ENCODE measurements around the gene BMX. TPM values are rescaled to one million over a fixed set of nuclear protein-coding genes. Genes with fewer than 3 reads are reported as not detected.

Gene BMX
- total and polyA plus RNA-seq, 2 donors, result 0.57 to 1.3 TPM

DNA sequence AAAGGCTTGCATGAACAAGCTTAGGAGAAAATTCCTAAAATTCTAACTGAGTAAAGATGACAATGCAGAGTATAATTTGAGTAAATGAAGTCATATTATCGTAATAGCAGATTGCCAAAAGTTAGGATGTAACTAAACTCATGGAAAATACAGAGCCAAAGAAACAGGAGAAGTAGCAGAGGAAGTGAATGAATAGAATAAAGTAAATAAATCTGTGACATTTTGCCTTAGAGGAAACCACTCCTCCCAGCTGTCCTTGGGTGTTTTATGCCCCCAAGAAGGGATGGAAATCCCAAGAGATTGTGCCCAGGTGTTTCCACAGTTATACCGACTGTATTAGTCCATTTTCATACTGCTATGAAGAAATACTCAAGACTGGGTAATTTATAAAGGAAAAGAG is 1.9 kb upstream of the BMX start:
- Histone ChIP-seq H3K9me3 (ENCODE audit: control insufficient read depth in 2 of 2, insufficient read depth in 1 of 2, low read length in 1 of 2) (no peaks in the 10 kb centered on the region), H3K27ac (ENCODE audit: low read depth in 1 of 2, low read length in 1 of 2) (no peak overlapping the region), H3K36me3 (ENCODE audit: control insufficient read depth in 2 of 2, insufficient read depth in 2 of 2, low read length in 1 of 2) (no peaks in the 10 kb centered on the region), H3K4me1 (ENCODE audit: control insufficient read depth in 2 of 2, insufficient read depth in 2 of 2, low read length in 2 of 2) (peaks cover 0 to under 1% of the 10 kb centered on the region in 2 donors), H3K27me3 (ENCODE audit: control insufficient read depth in 2 of 2, insufficient read depth in 1 of 2, low read length in 1 of 2) (peaks cover 0 to 18% of the 10 kb centered on the region in 2 donors), H3K4me3 (ENCODE audit: low read length in 2 of 2) (no peak overlapping the region)
- WGBS, result 64% methylated on average over 2 of the region's 2 CpGs
- no peak for DNase-seq (ENCODE audit: low read depth in 6 of 9, low spot score in 9 of 9)

DNA sequence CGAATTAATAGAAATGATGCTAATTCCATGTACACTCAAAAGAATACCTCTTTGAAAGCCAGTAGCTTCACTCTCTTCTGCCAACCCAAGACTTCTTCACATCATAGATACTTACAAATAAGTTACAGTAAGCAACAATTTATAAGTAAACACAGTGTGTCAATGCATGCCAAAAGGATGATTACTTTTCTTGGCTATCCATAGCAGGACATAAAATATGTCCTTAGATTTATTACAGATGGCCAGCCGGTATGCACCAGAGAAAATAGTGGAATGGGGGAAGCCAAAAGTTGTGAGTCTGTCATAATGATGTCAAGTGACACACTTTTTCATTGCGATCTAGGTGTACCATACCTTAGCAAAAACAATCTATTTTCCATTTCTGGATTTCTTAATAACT is 631 bp upstream of the BMX start:
- Histone ChIP-seq H3K27ac (ENCODE audit: low read depth in 1 of 2, low read length in 1 of 2) (no peak overlapping the region), H3K36me3 (ENCODE audit: control insufficient read depth in 2 of 2, insufficient read depth in 2 of 2, low read length in 1 of 2) (no peaks in the 10 kb centered on the region), H3K27me3 (ENCODE audit: control insufficient read depth in 2 of 2, insufficient read depth in 1 of 2, low read length in 1 of 2) (peaks cover 0 to 15% of the 10 kb centered on the region in 2 donors), H3K4me3 (ENCODE audit: low read length in 2 of 2) (no peak overlapping the region), H3K4me1 (ENCODE audit: control insufficient read depth in 2 of 2, insufficient read depth in 2 of 2, low read length in 2 of 2) (no peaks in the 10 kb centered on the region), H3K9me3 (ENCODE audit: control insufficient read depth in 2 of 2, insufficient read depth in 1 of 2, low read length in 1 of 2) (no peaks in the 10 kb centered on the region)
- no peak for DNase-seq (ENCODE audit: low read depth in 6 of 9, low spot score in 9 of 9)
- WGBS, result 97% methylated on average over 3 of the region's 3 CpGs

DNA sequence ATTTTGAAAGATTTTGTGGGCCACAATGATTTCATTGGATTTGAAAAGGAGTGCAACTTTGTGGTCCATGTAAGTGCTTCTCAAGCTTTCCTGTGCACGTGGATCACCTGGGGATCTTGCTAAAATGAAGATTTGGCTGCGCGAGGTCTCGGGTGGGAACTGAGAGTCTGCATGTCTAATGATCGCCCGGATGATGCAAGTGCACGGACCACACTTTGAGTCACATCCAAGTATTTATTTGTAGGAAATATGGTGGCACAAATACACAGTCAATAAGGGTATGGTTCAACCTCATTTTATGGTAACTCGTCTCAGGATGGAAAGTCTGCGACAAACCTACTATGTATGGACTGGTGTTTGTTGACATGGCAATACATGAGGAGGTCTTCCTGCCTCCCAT is 899 bp downstream of the BMX start:
- Histone ChIP-seq H3K9me3 (ENCODE audit: control insufficient read depth in 2 of 2, insufficient read depth in 1 of 2, low read length in 1 of 2) (no peaks in the 10 kb centered on the region), H3K4me1 (ENCODE audit: control insufficient read depth in 2 of 2, insufficient read depth in 2 of 2, low read length in 2 of 2) (no peaks in the 10 kb centered on the region), H3K27ac (ENCODE audit: low read depth in 1 of 2, low read length in 1 of 2) (no peak overlapping the region), H3K27me3 (ENCODE audit: control insufficient read depth in 2 of 2, insufficient read depth in 1 of 2, low read length in 1 of 2) (peaks cover 0 to 17% of the 10 kb centered on the region in 2 donors), H3K36me3 (ENCODE audit: control insufficient read depth in 2 of 2, insufficient read depth in 2 of 2, low read length in 1 of 2) (no peaks in the 10 kb centered on the region), H3K4me3 (ENCODE audit: low read length in 2 of 2) (no peak overlapping the region)
- DNase-seq (ENCODE audit: low read depth in 6 of 9, low spot score in 9 of 9), result no peak
- 97% methylated on average over 9 of the region's 9 CpGs for WGBS

DNA sequence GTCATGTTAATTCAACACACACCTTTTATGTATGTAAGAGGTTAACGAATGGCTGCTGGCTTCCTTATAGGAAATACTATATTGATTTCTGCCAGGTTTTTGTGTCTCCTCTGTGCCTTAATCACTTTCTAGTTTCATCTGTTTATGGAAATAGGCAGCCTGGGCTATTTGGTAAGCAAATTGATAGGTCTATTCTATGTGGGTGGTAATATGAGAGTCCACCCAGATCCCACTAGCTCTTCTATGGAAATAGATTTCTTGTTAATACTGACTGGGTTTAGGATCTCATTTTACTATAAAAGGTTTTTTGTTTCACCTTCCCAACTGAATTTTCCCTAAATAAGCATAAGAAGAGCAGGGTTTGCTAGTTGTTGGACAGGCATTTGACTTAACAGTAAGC is 4.1 kb downstream of the BMX start:
- H3K9me3 ChIP-seq (ENCODE audit: control insufficient read depth in 2 of 2, insufficient read depth in 1 of 2, low read length in 1 of 2), result no peaks in the 10 kb centered on the region
- no peak overlapping the region for H3K4me3 ChIP-seq (ENCODE audit: low read length in 2 of 2)
- WGBS, result 98% methylated on average over 1 of the region's 1 CpG
- H3K4me1 ChIP-seq (ENCODE audit: control insufficient read depth in 2 of 2, insufficient read depth in 2 of 2, low read length in 2 of 2), result no peaks in the 10 kb centered on the region
- no peak overlapping the region for H3K27ac ChIP-seq (ENCODE audit: low read depth in 1 of 2, low read length in 1 of 2)
- no peaks in the 10 kb centered on the region for H3K36me3 ChIP-seq (ENCODE audit: control insufficient read depth in 2 of 2, insufficient read depth in 2 of 2, low read length in 1 of 2)
- peaks cover 0 to 17% of the 10 kb centered on the region in 2 donors for H3K27me3 ChIP-seq (ENCODE audit: control insufficient read depth in 2 of 2, insufficient read depth in 1 of 2, low read length in 1 of 2)
- DNase-seq (ENCODE audit: low read depth in 6 of 9, low spot score in 9 of 9), result no peak

DNA sequence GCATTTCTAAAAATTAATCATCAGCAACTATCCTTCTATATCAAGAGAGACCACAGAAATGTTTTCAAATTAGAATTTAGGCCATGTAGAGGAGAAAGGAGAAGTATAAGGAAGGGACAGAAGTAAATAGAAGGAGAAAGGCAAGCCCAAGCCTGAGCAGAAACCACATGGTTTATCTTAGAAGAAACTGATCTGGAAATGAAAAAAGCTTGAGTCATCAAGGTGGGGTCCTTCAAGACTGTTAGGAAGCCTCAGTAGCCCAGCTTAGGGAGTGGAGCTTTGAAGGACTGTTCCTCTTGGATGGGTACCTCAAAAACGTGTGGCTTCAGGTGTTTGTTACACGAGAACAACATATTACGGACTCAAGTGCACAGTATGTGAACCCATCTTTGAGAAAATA is 4.5 kb downstream of the BMX start:
- Histone ChIP-seq H3K4me1 (ENCODE audit: control insufficient read depth in 2 of 2, insufficient read depth in 2 of 2, low read length in 2 of 2) (no peaks in the 10 kb centered on the region), H3K9me3 (ENCODE audit: control insufficient read depth in 2 of 2, insufficient read depth in 1 of 2, low read length in 1 of 2) (no peaks in the 10 kb centered on the region), H3K27me3 (ENCODE audit: control insufficient read depth in 2 of 2, insufficient read depth in 1 of 2, low read length in 1 of 2) (peaks cover 0 to 15% of the 10 kb centered on the region in 2 donors), H3K27ac (ENCODE audit: low read depth in 1 of 2, low read length in 1 of 2) (no peak overlapping the region), H3K36me3 (ENCODE audit: control insufficient read depth in 2 of 2, insufficient read depth in 2 of 2, low read length in 1 of 2) (no peaks in the 10 kb centered on the region), H3K4me3 (ENCODE audit: low read length in 2 of 2) (no peak overlapping the region)
- DNase-seq (ENCODE audit: low read depth in 6 of 9, low spot score in 9 of 9), result no peak
- WGBS, result 88% methylated on average over 3 of the region's 3 CpGs

DNA sequence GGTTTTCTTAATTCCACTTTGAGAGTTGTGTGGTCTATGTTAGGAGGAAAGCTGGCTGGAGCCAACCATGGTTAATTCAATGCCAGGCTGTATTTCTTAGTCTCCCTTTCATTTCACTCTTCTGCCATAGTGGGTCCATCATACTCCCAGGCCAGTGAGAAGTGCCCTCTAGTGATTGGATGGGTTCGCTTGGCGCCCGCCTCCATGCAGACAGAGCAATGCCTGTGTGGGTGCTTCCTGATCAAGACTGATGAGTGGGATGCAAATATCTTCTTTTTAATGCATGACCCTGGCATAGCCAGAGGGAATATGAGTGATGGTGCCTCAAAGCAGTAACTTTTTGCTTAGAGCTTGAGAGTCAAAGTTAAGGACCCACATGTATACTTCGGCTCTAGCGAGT is 6.4 kb downstream of the BMX start:
- no peaks in the 10 kb centered on the region for H3K36me3 ChIP-seq (ENCODE audit: control insufficient read depth in 2 of 2, insufficient read depth in 2 of 2, low read length in 1 of 2)
- H3K9me3 ChIP-seq (ENCODE audit: control insufficient read depth in 2 of 2, insufficient read depth in 1 of 2, low read length in 1 of 2), result no peaks in the 10 kb centered on the region
- H3K27me3 ChIP-seq (ENCODE audit: control insufficient read depth in 2 of 2, insufficient read depth in 1 of 2, low read length in 1 of 2), result peaks cover 0 to 2% of the 10 kb centered on the region in 2 donors
- H3K27ac ChIP-seq (ENCODE audit: low read depth in 1 of 2, low read length in 1 of 2), result no peak overlapping the region
- WGBS, result 97% methylated on average over 5 of the region's 5 CpGs
- no peak overlapping the region for H3K4me3 ChIP-seq (ENCODE audit: low read length in 2 of 2)
- no peaks in the 10 kb centered on the region for H3K4me1 ChIP-seq (ENCODE audit: control insufficient read depth in 2 of 2, insufficient read depth in 2 of 2, low read length in 2 of 2)
- DNase-seq (ENCODE audit: low read depth in 6 of 9, low spot score in 9 of 9), result no peak

DNA sequence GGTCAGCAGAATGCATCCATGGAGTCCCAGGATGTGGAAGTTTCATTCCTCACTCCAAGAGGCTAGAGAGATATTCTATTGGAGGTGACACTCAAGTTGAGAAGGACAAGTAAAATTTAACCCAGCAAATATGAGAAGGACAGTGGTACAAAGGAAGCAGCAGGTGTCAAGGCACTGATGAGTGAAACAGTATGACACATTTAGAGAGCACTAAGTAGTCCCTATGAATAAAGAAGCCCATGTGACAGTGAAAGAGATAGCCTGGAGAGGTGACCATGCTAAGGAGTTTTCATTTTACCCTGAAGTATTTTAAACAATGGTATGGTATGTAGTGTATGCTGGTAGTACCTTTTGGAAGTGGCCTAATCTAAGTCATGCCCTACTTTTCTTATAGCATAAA is 9.2 kb downstream of the BMX start:
- Histone ChIP-seq H3K9me3 (ENCODE audit: control insufficient read depth in 2 of 2, insufficient read depth in 1 of 2, low read length in 1 of 2) (no peaks in the 10 kb centered on the region), H3K27me3 (ENCODE audit: control insufficient read depth in 2 of 2, insufficient read depth in 1 of 2, low read length in 1 of 2) (peaks cover 0 to 2% of the 10 kb centered on the region in 2 donors), H3K4me1 (ENCODE audit: control insufficient read depth in 2 of 2, insufficient read depth in 2 of 2, low read length in 2 of 2) (no peaks in the 10 kb centered on the region), H3K4me3 (ENCODE audit: low read length in 2 of 2) (no peak overlapping the region), H3K27ac (ENCODE audit: low read depth in 1 of 2, low read length in 1 of 2) (no peak overlapping the region), H3K36me3 (ENCODE audit: control insufficient read depth in 2 of 2, insufficient read depth in 2 of 2, low read length in 1 of 2) (no peaks in the 10 kb centered on the region)
- no peak for DNase-seq (ENCODE audit: low read depth in 6 of 9, low spot score in 9 of 9)

DNA sequence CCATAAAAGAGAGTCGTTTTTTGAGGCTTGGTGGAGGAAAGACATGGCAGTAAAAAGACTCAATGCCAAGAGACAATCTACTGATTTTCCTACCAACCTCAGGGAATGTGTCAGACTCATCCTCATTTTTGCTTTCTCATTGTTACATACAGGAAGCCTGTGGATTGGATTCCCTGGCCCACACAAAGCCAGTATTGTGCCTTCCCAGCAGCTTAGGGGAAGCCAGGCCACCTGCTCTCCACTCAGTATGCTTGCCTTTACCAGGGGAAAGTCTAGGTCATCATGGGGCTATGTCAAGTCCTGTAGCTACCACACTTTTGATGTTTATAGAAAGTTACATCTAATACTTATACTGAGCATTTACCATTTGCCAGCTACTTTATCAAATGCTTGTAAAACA is 11.0 kb downstream of the BMX start:
- Histone ChIP-seq H3K27me3 (ENCODE audit: control insufficient read depth in 2 of 2, insufficient read depth in 1 of 2, low read length in 1 of 2) (no peaks in the 10 kb centered on the region), H3K4me1 (ENCODE audit: control insufficient read depth in 2 of 2, insufficient read depth in 2 of 2, low read length in 2 of 2) (no peaks in the 10 kb centered on the region), H3K4me3 (ENCODE audit: low read length in 2 of 2) (no peak overlapping the region), H3K36me3 (ENCODE audit: control insufficient read depth in 2 of 2, insufficient read depth in 2 of 2, low read length in 1 of 2) (no peaks in the 10 kb centered on the region), H3K27ac (ENCODE audit: low read depth in 1 of 2, low read length in 1 of 2) (no peak overlapping the region), H3K9me3 (ENCODE audit: control insufficient read depth in 2 of 2, insufficient read depth in 1 of 2, low read length in 1 of 2) (no peaks in the 10 kb centered on the region)
- DNase-seq (ENCODE audit: low read depth in 6 of 9, low spot score in 9 of 9), result no peak
- WGBS, result 71% methylated on average over 1 of the region's 1 CpG

DNA sequence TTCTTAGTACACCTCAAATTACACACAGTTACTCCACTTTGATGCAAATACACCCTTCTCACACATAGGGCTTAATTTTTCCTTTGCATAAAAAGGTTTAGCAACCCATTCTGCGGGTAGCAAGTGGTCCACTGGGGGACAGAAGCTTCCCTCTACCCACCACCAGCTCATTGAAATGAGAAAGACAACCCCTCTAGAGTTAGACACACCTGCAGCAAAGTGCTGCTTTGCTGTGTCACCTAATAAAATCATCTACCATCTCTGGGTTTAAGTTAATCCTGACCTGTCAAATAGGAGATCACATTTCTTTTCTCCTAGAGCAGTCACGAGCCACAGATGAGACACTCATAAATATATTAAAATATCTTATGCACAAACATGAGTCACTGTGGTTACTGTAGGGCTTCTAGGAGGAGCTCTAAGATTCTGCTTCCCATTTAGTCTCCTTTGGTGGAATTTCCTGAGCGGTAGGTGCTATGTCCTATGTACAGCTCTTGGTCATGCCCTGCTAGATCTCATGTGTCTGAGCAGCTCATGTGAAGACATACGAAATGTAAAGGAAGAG is 11.9 kb downstream of the BMX start:
- Histone ChIP-seq H3K4me1 (ENCODE audit: control insufficient read depth in 2 of 2, insufficient read depth in 2 of 2, low read length in 2 of 2) (no peaks in the 10 kb centered on the region), H3K4me3 (ENCODE audit: low read length in 2 of 2) (no peak overlapping the region), H3K27ac (ENCODE audit: low read depth in 1 of 2, low read length in 1 of 2) (no peak overlapping the region), H3K27me3 (ENCODE audit: control insufficient read depth in 2 of 2, insufficient read depth in 1 of 2, low read length in 1 of 2) (no peaks in the 10 kb centered on the region), H3K36me3 (ENCODE audit: control insufficient read depth in 2 of 2, insufficient read depth in 2 of 2, low read length in 1 of 2) (no peaks in the 10 kb centered on the region), H3K9me3 (ENCODE audit: control insufficient read depth in 2 of 2, insufficient read depth in 1 of 2, low read length in 1 of 2) (no peaks in the 10 kb centered on the region)
- no peak for DNase-seq (ENCODE audit: low read depth in 6 of 9, low spot score in 9 of 9)
- WGBS, result 92% methylated on average over 4 of the region's 4 CpGs

DNA sequence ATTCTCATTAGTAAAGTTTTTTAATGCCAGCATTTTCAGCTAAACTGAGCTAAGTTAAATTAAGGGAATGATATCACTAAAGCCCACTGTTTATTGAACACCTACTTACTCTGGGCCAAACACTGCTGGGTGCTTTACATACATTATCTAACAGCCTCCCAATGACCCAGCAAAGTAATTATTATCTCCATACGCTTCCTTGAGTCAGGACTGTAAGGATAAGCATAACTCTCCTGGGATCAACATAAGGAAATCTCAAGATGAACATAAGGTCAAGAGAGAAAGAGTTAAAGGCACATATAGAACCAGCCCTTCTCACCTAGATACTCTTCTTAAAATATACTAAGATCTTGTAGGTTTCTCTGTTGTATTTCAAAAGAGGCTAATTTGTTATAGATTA is 13.7 kb downstream of the BMX start:
- Histone ChIP-seq H3K4me3 (ENCODE audit: low read length in 2 of 2) (no peak overlapping the region), H3K9me3 (ENCODE audit: control insufficient read depth in 2 of 2, insufficient read depth in 1 of 2, low read length in 1 of 2) (no peaks in the 10 kb centered on the region), H3K27me3 (ENCODE audit: control insufficient read depth in 2 of 2, insufficient read depth in 1 of 2, low read length in 1 of 2) (no peaks in the 10 kb centered on the region), H3K27ac (ENCODE audit: low read depth in 1 of 2, low read length in 1 of 2) (no peak overlapping the region), H3K36me3 (ENCODE audit: control insufficient read depth in 2 of 2, insufficient read depth in 2 of 2, low read length in 1 of 2) (no peaks in the 10 kb centered on the region), H3K4me1 (ENCODE audit: control insufficient read depth in 2 of 2, insufficient read depth in 2 of 2, low read length in 2 of 2) (no peaks in the 10 kb centered on the region)
- WGBS, result 100% methylated on average over 1 of the region's 1 CpG
- no peak for DNase-seq (ENCODE audit: low read depth in 6 of 9, low spot score in 9 of 9)

All from thymus (tissue), 11 donors.